HEK293 (cell line): ENCODE data around the gene HOXB7.

ENCODE experiments used
- ATF2 ChIP-seq: fragments of 450-650 bp; formaldehyde crosslinking; IDR thresholded peaks from 2 replicates; pipeline ENCODE4 v1.5.1; 2016; ENCODE audit warnings: missing biosample characterization, missing genetic modification characterization, low read depth
- CTCF ChIP-seq: fragments of 450-650 bp; formaldehyde crosslinking; IDR thresholded peaks from 2 replicates; pipeline ENCODE4 v1.5.1; 2016; ENCODE audit warnings: missing biosample characterization, missing genetic modification characterization
- HOXA7 ChIP-seq: sonication (generic); formaldehyde crosslinking; IDR thresholded peaks from 2 replicates; pipeline ENCODE4 v1.8.1; 2022; ENCODE audit warnings: missing genetic modification reagents, borderline replicate concordance
- HOXD13 ChIP-seq: sonication (generic); formaldehyde crosslinking; IDR thresholded peaks from 2 replicates; pipeline ENCODE4 v1.8.0; 2022; ENCODE audit warnings: missing genetic modification reagents, borderline replicate concordance
- REPIN1 ChIP-seq: fragments of 450-650 bp; formaldehyde crosslinking; IDR thresholded peaks from 2 replicates; pipeline ENCODE4 v1.5.1; 2017; ENCODE audit warnings: missing biosample characterization, missing genetic modification characterization, low read depth
- WT1 ChIP-seq: fragments of 450-650 bp; formaldehyde crosslinking; IDR thresholded peaks from 2 replicates; pipeline ENCODE4 v1.5.1; 2016; ENCODE audit warnings: missing biosample characterization, missing genetic modification characterization
- ZBTB11 ChIP-seq: fragments of 450-650 bp; formaldehyde crosslinking; conservative IDR thresholded peaks from 2 replicates; pipeline ENCODE4 v1.5.1; 2016; ENCODE audit warnings: low read depth, missing biosample characterization, missing genetic modification characterization
- ZBTB21 ChIP-seq: fragments of 450-650 bp; formaldehyde crosslinking; IDR thresholded peaks from 2 replicates; pipeline ENCODE4 v1.5.1; 2017; ENCODE audit warnings: missing biosample characterization, missing genetic modification characterization
- ZBTB7A ChIP-seq: fragments of 450-650 bp; formaldehyde crosslinking; IDR thresholded peaks from 2 replicates; pipeline ENCODE4 v1.5.1; 2016; ENCODE audit warnings: low read depth, missing biosample characterization, missing genetic modification characterization
- ZNF121 ChIP-seq: fragments of 450-650 bp; formaldehyde crosslinking; IDR thresholded peaks from 2 replicates; pipeline ENCODE4 v1.5.1; 2016; ENCODE audit warnings: missing biosample characterization, missing genetic modification characterization
- ZNF18 ChIP-seq: fragments of 450-650 bp; formaldehyde crosslinking; IDR thresholded peaks from 2 replicates; pipeline ENCODE4 v1.5.1; 2016; ENCODE audit warnings: missing biosample characterization, missing genetic modification characterization
- ZNF311 ChIP-seq: fragments of 450-650 bp; formaldehyde crosslinking; IDR thresholded peaks from 2 replicates; pipeline ENCODE4 v1.5.1; 2017; ENCODE audit warnings: missing biosample characterization, missing genetic modification characterization, borderline replicate concordance
- ZNF449 ChIP-seq: fragments of 450-650 bp; formaldehyde crosslinking; IDR thresholded peaks from 2 replicates; pipeline ENCODE4 v1.5.1; 2017; ENCODE audit warnings: missing biosample characterization, mild to moderate bottlenecking, missing genetic modification characterization, moderate library complexity
- ZNF518A ChIP-seq: fragments of 450-650 bp; formaldehyde crosslinking; conservative IDR thresholded peaks from 2 replicates; pipeline ENCODE4 v1.5.1; 2016; ENCODE audit warnings: low read depth, missing biosample characterization, missing genetic modification characterization

GRCh38 chr17:48566717-48567116 lies 44.1 kb downstream of the HOXB7 start:
- TF ChIP-seq ZBTB7A (tag by site-specific recombination): no peak
- TF ChIP-seq HOXD13 (CRISPR knock-in tag): no peak
- TF ChIP-seq CTCF (tag by site-specific recombination): no peak
- TF ChIP-seq ZBTB21 (tag by site-specific recombination): no peak
- no peak for TF ChIP-seq ZNF121 (tag by site-specific recombination)
- TF ChIP-seq REPIN1: no peak
- no peak for TF ChIP-seq ZNF311 (tag by site-specific recombination)
- no peak for TF ChIP-seq ZNF449
- TF ChIP-seq ZBTB11 (tag by site-specific recombination): no peak
- no peak for TF ChIP-seq WT1 (tag by site-specific recombination)
- no peak for TF ChIP-seq HOXA7 (CRISPR knock-in tag)
- no peak for TF ChIP-seq ATF2 (tag by site-specific recombination)
- no peak for TF ChIP-seq ZNF518A (tag by site-specific recombination)
- TF ChIP-seq ZNF18 (tag by site-specific recombination): no peak
